SH-SY5Y (cell line): ENCODE measurements around the gene MALSU1.

Experiments
- GATA2 ChIP-seq: IDR thresholded peaks from 2 replicates; pipeline ENCODE4 v1.6.1; 2011; ENCODE audit warnings: mild to moderate bottlenecking, low read depth, low read length
- GATA3 ChIP-seq: IDR thresholded peaks from 2 replicates; pipeline ENCODE4 v1.6.1; 2011; ENCODE audit warnings: low read depth, mild to moderate bottlenecking, low read length, moderate library complexity

- TF ChIP-seq GATA3 = no peak
- no peak for TF ChIP-seq GATA2
These were observed 16.1 kb upstream of the MALSU1 start for GRCh38 chr7:23283086-23283485.
